Subcutaneous abdominal adipose tissue (tissue), 5 donors: ENCODE results near the gene LRRC75A.

Experiments
- H3K27ac ChIP-seq: one replicate; pipeline ENCODE4 v1.7.0; 2013; ENCODE audit warnings: low read depth, mild to moderate bottlenecking, inconsistent platforms, low read length, moderate library complexity
- H3K27me3 ChIP-seq, 5 donors: one replicate each; pipeline ENCODE4 v1.7.0; 2013; ENCODE audit warnings: low read length in 5 of 5, inconsistent platforms in 1 of 5; ENCODE audit not compliant: control insufficient read depth in 5 of 5, insufficient read depth in 4 of 5
- H3K36me3 ChIP-seq, 5 donors: one replicate each; pipeline ENCODE4 v1.7.0; 2013; ENCODE audit warnings: low read length in 5 of 5; ENCODE audit not compliant: control insufficient read depth in 5 of 5, insufficient read depth in 5 of 5
- H3K4me1 ChIP-seq, 5 donors: one replicate each; pipeline ENCODE4 v1.7.0; 2013; ENCODE audit warnings: low read length in 5 of 5, mild to moderate bottlenecking in 3 of 5, moderate library complexity in 1 of 5; ENCODE audit not compliant: control insufficient read depth in 5 of 5, insufficient read depth in 5 of 5
- H3K4me3 ChIP-seq, 5 donors: one replicate each; pipeline ENCODE4 v1.7.0; 2013; ENCODE audit warnings: low read length in 5 of 5, low read depth in 1 of 5
- H3K9ac ChIP-seq, 5 donors: one replicate each; pipeline ENCODE4 v1.7.0; 2013; ENCODE audit warnings: low read length in 5 of 5, mild to moderate bottlenecking in 4 of 5, moderate library complexity in 3 of 5
- H3K9me3 ChIP-seq, 5 donors: one replicate each; pipeline ENCODE4 v1.7.0; 2013; ENCODE audit warnings: low read length in 5 of 5; ENCODE audit not compliant: control insufficient read depth in 5 of 5
- donor health status: healthy.
- donor health status: healthy.
- donor health status: healthy.
- donor health status: healthy.
- donor health status: healthy.

Gene LRRC75A

GRCh38 chr17:16438557-16439302 is 53.3 kb downstream of the LRRC75A start:
- Histone ChIP-seq H3K4me3 (peak overlapping the region; percentile 87 to 96 (median 90)), H3K9me3 (no peaks in the 10 kb centered on the region), H3K27ac (peak overlapping the region; percentile 92), H3K4me1 (peaks cover 13 to 55% (median 47%) of the 10 kb centered on the region in 5 donors), H3K36me3 (peaks cover 0 to 32% (median 27%) of the 10 kb centered on the region in 5 donors), H3K9ac (peak overlapping the region; percentile 40 to 96 (median 86)), H3K27me3 (peaks cover 0 to 4% (median 0%) of the 10 kb centered on the region in 5 donors)

- Histone ChIP-seq H3K4me3 (peak overlapping the region; percentile 78 to 91 (median 88)), H3K27me3 (peaks cover 0 to 4% (median 0%) of the 10 kb centered on the region in 5 donors), H3K4me1 (peaks cover 13 to 49% (median 42%) of the 10 kb centered on the region in 5 donors), H3K27ac (peak overlapping the region; percentile 92), H3K36me3 (peaks cover 0 to 30% (median 21%) of the 10 kb centered on the region in 5 donors), H3K9me3 (no peaks in the 10 kb centered on the region), H3K9ac (peak overlapping the region; percentile 22 to 64 (median 50))
Measured at GRCh38 chr17:16438173-16438556, 53.8 kb downstream of the LRRC75A start.

DNA sequence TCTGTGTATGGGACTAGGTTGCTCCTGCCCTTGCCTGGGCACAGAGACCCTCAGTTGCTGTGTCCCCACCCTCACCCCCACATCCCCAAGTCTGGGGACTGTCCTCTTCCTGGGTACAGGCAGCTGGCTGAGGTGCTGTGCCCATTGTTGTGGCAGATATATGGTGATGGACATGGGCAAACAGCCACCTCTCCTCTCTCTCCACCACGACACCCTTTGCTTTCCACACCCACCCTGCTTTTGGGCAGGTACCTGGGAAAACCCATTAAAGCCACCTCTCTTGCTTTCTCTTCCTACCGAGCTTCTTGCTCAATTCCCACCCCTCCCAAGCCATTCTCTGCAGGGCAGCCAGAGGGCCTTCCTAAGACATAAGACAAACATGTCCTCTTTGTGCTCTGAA is 54.9 kb downstream of the LRRC75A start:
- Histone ChIP-seq H3K9ac (no peak overlapping the region), H3K36me3 (peaks cover 0 to 24% (median 11%) of the 10 kb centered on the region in 5 donors), H3K27me3 (peaks cover 0 to 4% (median 0%) of the 10 kb centered on the region in 5 donors), H3K4me1 (peaks cover 13 to 38% (median 31%) of the 10 kb centered on the region in 5 donors), H3K27ac (no peak overlapping the region), H3K4me3 (no peak overlapping the region), H3K9me3 (no peaks in the 10 kb centered on the region)

GRCh38 chr17:16435925-16436886 is 55.8 kb downstream of the LRRC75A start:
- Histone ChIP-seq H3K9me3 (no peaks in the 10 kb centered on the region), H3K9ac (no peak overlapping the region), H3K4me1 (peaks cover 13 to 29% (median 23%) of the 10 kb centered on the region in 5 donors)

GRCh38 chr17:16434662-16435061 is 57.3 kb downstream of the LRRC75A start:
- peaks cover 0 to 4% (median 0%) of the 10 kb centered on the region in 5 donors for H3K27me3 ChIP-seq
- H3K4me1 ChIP-seq: peaks cover 5 to 14% (median 9%) of the 10 kb centered on the region in 5 donors
- H3K9me3 ChIP-seq: no peaks in the 10 kb centered on the region
- no peak overlapping the region for H3K9ac ChIP-seq
- no peak overlapping the region for H3K4me3 ChIP-seq
- H3K36me3 ChIP-seq: peaks cover 0 to 22% (median 5%) of the 10 kb centered on the region in 5 donors
- no peak overlapping the region for H3K27ac ChIP-seq

More at GRCh38 chr17:16435925-16436886, 55.8 kb downstream of the LRRC75A start:
- Histone ChIP-seq H3K4me3 (no peak overlapping the region), H3K27ac (no peak overlapping the region), H3K27me3 (peaks cover 0 to 4% (median 0%) of the 10 kb centered on the region in 5 donors), H3K36me3 (peaks cover 0 to 19% (median 7%) of the 10 kb centered on the region in 5 donors)

GRCh38 chr17:16433514-16433913 is 58.5 kb downstream of the LRRC75A start:
- peaks cover 0 to 6% (median 5%) of the 10 kb centered on the region in 5 donors for H3K4me1 ChIP-seq

GRCh38 chr17:16432017-16432416 is 60.0 kb downstream of the LRRC75A start:
- Histone ChIP-seq H3K4me3 (no peak overlapping the region), H3K9ac (no peak overlapping the region), H3K27me3 (no peaks in the 10 kb centered on the region), H3K36me3 (peaks cover 0 to 48% (median 28%) of the 10 kb centered on the region in 5 donors), H3K9me3 (no peaks in the 10 kb centered on the region), H3K27ac (no peak overlapping the region), H3K4me1 (peaks cover 0 to 5% (median 0%) of the 10 kb centered on the region in 5 donors)

More at GRCh38 chr17:16433514-16433913, 58.5 kb downstream of the LRRC75A start:
- H3K4me3 ChIP-seq: no peak overlapping the region
- H3K27me3 ChIP-seq: no peaks in the 10 kb centered on the region
- no peak overlapping the region for H3K9ac ChIP-seq
- no peak overlapping the region for H3K27ac ChIP-seq
- no peaks in the 10 kb centered on the region for H3K9me3 ChIP-seq
- H3K36me3 ChIP-seq: peaks cover 0 to 33% (median 15%) of the 10 kb centered on the region in 5 donors

- peaks cover 0 to 5% (median 0%) of the 10 kb centered on the region in 5 donors for H3K4me1 ChIP-seq
- H3K9me3 ChIP-seq: no peaks in the 10 kb centered on the region
- no peak overlapping the region for H3K9ac ChIP-seq
- H3K4me3 ChIP-seq: no peak overlapping the region
- no peak overlapping the region for H3K27ac ChIP-seq
- H3K36me3 ChIP-seq: peaks cover 0 to 60% (median 38%) of the 10 kb centered on the region in 5 donors
- H3K27me3 ChIP-seq: no peaks in the 10 kb centered on the region
Measured at GRCh38 chr17:16430650-16431049, 61.3 kb downstream of the LRRC75A start.

- no peak overlapping the region for H3K27ac ChIP-seq
- no peak overlapping the region for H3K9ac ChIP-seq
- H3K9me3 ChIP-seq: no peaks in the 10 kb centered on the region
- H3K27me3 ChIP-seq: no peaks in the 10 kb centered on the region
- H3K36me3 ChIP-seq: peaks cover 0 to 66% (median 38%) of the 10 kb centered on the region in 5 donors
- no peak overlapping the region for H3K4me3 ChIP-seq
- H3K4me1 ChIP-seq: peaks cover 0 to 5% (median 0%) of the 10 kb centered on the region in 5 donors
Measured at GRCh38 chr17:16429083-16429482, 62.9 kb downstream of the LRRC75A start.
